ENCODE results near the gene NNAT.

DNA sequence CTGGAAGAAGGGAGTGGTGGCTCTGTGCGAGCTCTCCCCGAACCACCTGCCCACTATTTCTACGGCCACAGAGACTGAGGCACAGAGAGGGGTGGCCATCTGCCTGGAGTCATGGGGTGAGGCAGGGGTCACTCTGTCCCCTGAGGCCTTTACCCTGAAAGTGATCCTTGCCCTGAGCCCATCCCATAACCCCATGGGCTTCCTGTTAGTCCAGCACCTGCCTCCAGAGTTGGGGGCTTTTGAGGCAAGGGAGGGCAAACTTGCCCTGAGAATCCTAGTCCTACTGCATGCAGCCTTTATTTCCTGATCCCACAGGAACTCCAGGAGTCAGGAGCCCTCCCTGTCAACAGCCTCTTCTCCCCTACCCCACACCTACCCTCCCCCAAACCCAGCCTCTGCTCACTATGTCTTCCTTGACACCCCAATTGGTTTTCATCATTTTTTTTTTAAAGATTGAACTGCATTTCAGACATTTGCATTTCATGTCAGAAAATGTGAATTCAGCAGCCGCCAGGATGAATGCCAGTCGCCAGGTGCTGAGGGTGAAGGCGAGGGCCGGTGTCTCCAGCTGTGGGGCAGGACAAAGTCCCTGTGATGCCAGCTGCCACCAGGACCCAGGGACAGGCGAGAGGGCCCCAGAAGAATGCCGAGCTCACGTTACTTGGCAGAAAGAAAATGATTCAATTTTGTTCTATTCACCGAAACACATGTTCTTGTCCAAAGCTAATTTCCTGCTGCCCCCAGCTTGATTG, 47.6 kb upstream of the NNAT start:
- TF ChIP-seq, protein P1, sequence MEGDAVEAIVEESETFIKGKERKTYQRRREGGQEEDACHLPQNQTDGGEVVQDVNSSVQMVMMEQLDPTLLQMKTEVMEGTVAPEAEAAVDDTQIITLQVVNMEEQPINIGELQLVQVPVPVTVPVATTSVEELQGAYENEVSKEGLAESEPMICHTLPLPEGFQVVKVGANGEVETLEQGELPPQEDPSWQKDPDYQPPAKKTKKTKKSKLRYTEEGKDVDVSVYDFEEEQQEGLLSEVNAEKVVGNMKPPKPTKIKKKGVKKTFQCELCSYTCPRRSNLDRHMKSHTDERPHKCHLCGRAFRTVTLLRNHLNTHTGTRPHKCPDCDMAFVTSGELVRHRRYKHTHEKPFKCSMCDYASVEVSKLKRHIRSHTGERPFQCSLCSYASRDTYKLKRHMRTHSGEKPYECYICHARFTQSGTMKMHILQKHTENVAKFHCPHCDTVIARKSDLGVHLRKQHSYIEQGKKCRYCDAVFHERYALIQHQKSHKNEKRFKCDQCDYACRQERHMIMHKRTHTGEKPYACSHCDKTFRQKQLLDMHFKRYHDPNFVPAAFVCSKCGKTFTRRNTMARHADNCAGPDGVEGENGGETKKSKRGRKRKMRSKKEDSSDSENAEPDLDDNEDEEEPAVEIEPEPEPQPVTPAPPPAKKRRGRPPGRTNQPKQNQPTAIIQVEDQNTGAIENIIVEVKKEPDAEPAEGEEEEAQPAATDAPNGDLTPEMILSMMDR (IDR thresholded peaks at IDR 0.05): no peak
- TF ChIP-seq ZFX (IDR thresholded peaks at IDR 0.05; ENCODE audit: borderline replicate concordance): no peak
